ENCODE measurements around the gene ADAM12.

ADAM12 gene

DNA sequence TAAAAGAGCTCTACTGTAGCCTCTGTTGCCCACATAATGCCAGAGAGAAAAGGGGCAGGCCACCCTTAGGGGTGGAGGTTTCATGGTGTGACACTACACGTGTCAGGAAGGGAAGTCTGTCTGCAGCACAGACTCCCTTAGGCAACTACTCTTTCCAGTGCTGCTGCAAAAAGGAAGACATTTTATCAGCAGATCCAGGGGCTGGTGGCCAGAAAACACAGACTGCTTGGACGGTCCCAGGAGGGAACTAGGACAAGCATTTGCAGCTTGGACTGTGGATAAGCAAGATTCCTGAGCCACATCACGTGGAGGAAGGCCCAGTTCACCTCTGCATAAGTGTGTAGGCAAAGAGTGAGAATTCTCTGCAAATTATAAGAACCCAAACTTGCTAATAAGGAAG lies 271.1 kb downstream of the ADAM12 start:
- TF ChIP-seq RAD21 (IDR thresholded peaks at IDR 0.05; ENCODE audit: low read depth) (no peak), CREB1 (IDR thresholded peaks at IDR 0.05; ENCODE audit: low read depth) (no peak)
- TF ChIP-seq, protein P1, sequence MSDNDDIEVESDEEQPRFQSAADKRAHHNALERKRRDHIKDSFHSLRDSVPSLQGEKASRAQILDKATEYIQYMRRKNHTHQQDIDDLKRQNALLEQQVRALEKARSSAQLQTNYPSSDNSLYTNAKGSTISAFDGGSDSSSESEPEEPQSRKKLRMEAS (IDR thresholded peaks at IDR 0.05), result no peak

DNA sequence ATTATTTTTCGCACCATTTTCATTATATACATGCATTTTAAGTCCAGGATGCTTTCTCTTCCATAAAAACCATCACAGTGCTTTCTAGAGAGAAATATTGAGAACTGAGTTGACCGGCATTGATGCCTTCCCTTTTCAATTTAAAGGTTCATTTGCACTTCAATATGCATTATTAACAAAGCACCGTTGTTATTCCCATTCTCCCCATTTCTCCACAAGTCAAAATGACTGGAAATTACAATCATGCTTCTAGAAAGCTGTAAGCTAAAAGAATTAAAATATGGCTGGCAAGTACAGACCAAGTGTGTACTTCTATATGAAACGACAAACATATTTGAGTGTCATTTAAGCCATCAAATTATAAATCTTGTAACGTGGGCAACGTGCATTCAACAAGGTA lies 272.4 kb downstream of the ADAM12 start:
- no peak for TF ChIP-seq EGR1 (IDR thresholded peaks at IDR 0.05)
- no peak for TF ChIP-seq YY1 (IDR thresholded peaks at IDR 0.05; ENCODE audit: low read depth)
- TF ChIP-seq TEAD4 (IDR thresholded peaks at IDR 0.05), result no peak
- TF ChIP-seq, protein P2, sequence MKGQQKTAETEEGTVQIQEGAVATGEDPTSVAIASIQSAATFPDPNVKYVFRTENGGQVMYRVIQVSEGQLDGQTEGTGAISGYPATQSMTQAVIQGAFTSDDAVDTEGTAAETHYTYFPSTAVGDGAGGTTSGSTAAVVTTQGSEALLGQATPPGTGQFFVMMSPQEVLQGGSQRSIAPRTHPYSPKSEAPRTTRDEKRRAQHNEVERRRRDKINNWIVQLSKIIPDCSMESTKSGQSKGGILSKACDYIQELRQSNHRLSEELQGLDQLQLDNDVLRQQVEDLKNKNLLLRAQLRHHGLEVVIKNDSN (IDR thresholded peaks at IDR 0.05), result no peak
- TF ChIP-seq FOXM1 (IDR thresholded peaks at IDR 0.05; ENCODE audit: borderline replicate concordance, low read depth), result no peak
- TF ChIP-seq ZBTB7A (IDR thresholded peaks at IDR 0.05; ENCODE audit: low read depth), result no peak
- TF ChIP-seq, protein P1 (IDR thresholded peaks at IDR 0.05), result no peak
- TF ChIP-seq RAD21 (IDR thresholded peaks at IDR 0.05; ENCODE audit: low read depth), result no peak
- TF ChIP-seq, protein P3, sequence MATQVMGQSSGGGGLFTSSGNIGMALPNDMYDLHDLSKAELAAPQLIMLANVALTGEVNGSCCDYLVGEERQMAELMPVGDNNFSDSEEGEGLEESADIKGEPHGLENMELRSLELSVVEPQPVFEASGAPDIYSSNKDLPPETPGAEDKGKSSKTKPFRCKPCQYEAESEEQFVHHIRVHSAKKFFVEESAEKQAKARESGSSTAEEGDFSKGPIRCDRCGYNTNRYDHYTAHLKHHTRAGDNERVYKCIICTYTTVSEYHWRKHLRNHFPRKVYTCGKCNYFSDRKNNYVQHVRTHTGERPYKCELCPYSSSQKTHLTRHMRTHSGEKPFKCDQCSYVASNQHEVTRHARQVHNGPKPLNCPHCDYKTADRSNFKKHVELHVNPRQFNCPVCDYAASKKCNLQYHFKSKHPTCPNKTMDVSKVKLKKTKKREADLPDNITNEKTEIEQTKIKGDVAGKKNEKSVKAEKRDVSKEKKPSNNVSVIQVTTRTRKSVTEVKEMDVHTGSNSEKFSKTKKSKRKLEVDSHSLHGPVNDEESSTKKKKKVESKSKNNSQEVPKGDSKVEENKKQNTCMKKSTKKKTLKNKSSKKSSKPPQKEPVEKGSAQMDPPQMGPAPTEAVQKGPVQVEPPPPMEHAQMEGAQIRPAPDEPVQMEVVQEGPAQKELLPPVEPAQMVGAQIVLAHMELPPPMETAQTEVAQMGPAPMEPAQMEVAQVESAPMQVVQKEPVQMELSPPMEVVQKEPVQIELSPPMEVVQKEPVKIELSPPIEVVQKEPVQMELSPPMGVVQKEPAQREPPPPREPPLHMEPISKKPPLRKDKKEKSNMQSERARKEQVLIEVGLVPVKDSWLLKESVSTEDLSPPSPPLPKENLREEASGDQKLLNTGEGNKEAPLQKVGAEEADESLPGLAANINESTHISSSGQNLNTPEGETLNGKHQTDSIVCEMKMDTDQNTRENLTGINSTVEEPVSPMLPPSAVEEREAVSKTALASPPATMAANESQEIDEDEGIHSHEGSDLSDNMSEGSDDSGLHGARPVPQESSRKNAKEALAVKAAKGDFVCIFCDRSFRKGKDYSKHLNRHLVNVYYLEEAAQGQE (IDR thresholded peaks at IDR 0.05; ENCODE audit: low read depth), result no peak
- no peak for TF ChIP-seq CREB1 (IDR thresholded peaks at IDR 0.05; ENCODE audit: low read depth)
- TF ChIP-seq TAF1 (IDR thresholded peaks at IDR 0.05; ENCODE audit: low read depth), result no peak
- TF ChIP-seq NFIC (IDR thresholded peaks at IDR 0.05), result no peak
- no peak for TF ChIP-seq CEBPB (IDR thresholded peaks at IDR 0.05)
- TF ChIP-seq TCF12 (IDR thresholded peaks at IDR 0.05; ENCODE audit: low read depth), result no peak
- no peak for TF ChIP-seq EP300 (IDR thresholded peaks at IDR 0.05; ENCODE audit: borderline replicate concordance)

DNA sequence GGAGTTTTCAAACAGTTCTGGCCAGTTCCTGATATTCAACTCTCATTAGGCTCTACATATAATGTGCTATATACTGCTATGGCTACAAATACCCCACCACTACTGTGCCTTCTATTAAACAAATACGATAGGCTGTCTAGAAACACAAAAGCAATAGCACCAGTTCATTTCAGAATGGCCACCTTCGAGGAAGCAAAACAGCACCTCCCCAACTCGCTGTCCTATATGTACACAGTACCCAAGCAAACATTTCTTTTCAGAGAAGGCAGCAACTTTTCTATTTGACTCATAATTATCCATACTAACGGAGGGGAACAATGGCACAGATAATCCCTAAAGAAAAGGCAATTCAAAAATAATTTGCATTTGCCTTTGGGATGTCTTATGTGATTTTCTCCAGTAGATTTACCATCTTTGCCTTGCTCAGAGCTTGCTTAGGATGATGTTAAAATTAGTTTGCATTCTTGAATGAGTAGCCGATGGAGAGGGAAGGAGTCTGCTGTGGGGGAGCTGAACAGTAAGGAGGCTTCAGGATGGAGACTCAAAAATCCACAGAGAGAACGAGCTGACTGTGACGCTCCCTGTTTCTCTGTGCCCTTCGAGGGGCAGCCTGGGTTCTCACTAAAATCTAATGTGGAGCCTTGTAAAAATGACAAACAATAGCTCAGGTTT lies 273.3 kb downstream of the ADAM12 start:
- TF ChIP-seq TEAD4 (IDR thresholded peaks at IDR 0.05), result no peak
- no peak for TF ChIP-seq EGR1 (IDR thresholded peaks at IDR 0.05)
- no peak for TF ChIP-seq RAD21 (IDR thresholded peaks at IDR 0.05; ENCODE audit: low read depth)
- no peak for TF ChIP-seq CEBPB (IDR thresholded peaks at IDR 0.05)
- TF ChIP-seq, protein P1 (IDR thresholded peaks at IDR 0.05), result no peak
- no peak for TF ChIP-seq TCF12 (IDR thresholded peaks at IDR 0.05; ENCODE audit: low read depth)
- TF ChIP-seq CREB1 (IDR thresholded peaks at IDR 0.05; ENCODE audit: low read depth), result no peak
- no peak for TF ChIP-seq EP300 (IDR thresholded peaks at IDR 0.05; ENCODE audit: borderline replicate concordance)
- no peak for TF ChIP-seq NFIC (IDR thresholded peaks at IDR 0.05)
- no peak for TF ChIP-seq ZBTB7A (IDR thresholded peaks at IDR 0.05; ENCODE audit: low read depth)
- no peak for TF ChIP-seq YY1 (IDR thresholded peaks at IDR 0.05; ENCODE audit: low read depth)

DNA sequence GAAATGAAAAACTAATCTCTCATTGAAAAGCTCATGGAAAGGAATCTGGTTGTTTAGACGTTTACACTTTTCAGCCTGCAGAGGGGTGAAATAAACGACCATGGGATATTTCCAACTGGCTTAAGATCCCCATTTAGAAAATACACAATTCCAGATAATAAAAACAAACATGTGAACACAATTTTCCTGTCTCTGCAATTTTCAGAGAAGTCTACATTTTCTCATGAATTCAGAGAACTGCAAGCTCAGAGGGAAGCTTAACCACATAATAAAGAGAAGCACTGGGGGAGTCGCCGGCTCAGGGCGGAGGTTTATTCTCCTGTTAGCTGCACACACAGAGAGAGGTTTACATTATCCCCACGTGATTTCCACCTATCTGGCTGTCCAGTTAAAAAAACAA lies 276.8 kb downstream of the ADAM12 start:
- no peak for TF ChIP-seq CEBPB (IDR thresholded peaks at IDR 0.05)
- TF ChIP-seq NFIC (IDR thresholded peaks at IDR 0.05), result no peak
- TF ChIP-seq CREB1 (IDR thresholded peaks at IDR 0.05; ENCODE audit: low read depth), result no peak
- TF ChIP-seq TCF12 (IDR thresholded peaks at IDR 0.05; ENCODE audit: low read depth), result no peak
- TF ChIP-seq EP300 (IDR thresholded peaks at IDR 0.05; ENCODE audit: borderline replicate concordance), result no peak
- no peak for TF ChIP-seq RAD21 (IDR thresholded peaks at IDR 0.05; ENCODE audit: low read depth)

DNA sequence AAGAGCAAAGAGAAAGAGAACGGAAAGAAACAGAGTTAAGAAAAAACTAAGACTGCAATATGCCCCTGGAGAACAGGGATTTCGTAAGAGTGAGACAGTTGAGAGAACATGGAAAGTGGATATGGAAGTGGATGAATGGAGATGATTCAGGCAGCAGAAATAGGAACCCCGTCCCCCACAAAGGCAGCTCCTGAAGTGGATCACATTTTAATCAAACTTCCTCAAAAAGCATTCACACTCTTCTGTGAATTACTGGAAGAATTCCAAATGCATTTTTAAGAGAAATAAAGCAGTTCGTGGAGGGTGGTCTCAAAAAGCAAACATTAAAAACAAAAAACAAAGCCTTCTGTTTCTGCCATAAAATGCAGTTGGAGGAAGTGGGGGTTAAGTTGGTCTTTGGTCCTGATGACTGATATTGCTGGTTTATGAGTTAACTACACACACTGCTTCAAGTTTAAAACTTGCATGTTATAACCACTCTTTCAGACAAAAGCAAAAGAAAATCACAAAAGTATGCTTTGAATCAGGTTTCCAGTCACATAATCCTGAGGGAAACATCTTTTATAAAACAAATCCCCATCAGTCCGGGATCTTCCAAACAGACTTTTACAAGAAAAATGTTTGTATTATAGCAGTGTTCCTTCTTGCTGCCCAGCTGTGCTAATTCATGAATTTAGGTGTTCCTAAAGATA lies 277.6 kb downstream of the ADAM12 start:
- TF ChIP-seq, protein P3 (IDR thresholded peaks at IDR 0.05; ENCODE audit: low read depth), result no peak
- no peak for TF ChIP-seq NFIC (IDR thresholded peaks at IDR 0.05)
- no peak for TF ChIP-seq TCF12 (IDR thresholded peaks at IDR 0.05; ENCODE audit: low read depth)
- TF ChIP-seq, protein P2 (IDR thresholded peaks at IDR 0.05), result no peak
- TF ChIP-seq TAF1 (IDR thresholded peaks at IDR 0.05; ENCODE audit: low read depth), result no peak
- no peak for TF ChIP-seq YY1 (IDR thresholded peaks at IDR 0.05; ENCODE audit: low read depth)
- TF ChIP-seq ZBTB7A (IDR thresholded peaks at IDR 0.05; ENCODE audit: low read depth), result no peak
- no peak for TF ChIP-seq CEBPB (IDR thresholded peaks at IDR 0.05)
